SK-N-SH (cell line): ENCODE data around the gene ZC3H12C.

ENCODE experiments used
- CTCF ChIP-seq: fragments of 200-600 bp; sonication (generic); IDR thresholded peaks from 2 replicates; pipeline ENCODE4 v1.6.1; 2017; ENCODE audit warnings: antibody characterized with exemption, mild to moderate bottlenecking, moderate library complexity
- EZH2phosphoT487 ChIP-seq: fragments of 200-600 bp; sonication (generic); IDR thresholded peaks from 2 replicates; pipeline ENCODE4 v1.6.1; 2017; ENCODE audit warnings: low read depth, mixed run types, mild to moderate bottlenecking, antibody characterized with exemption, moderate library complexity, borderline replicate concordance
- GABPA ChIP-seq: IDR thresholded peaks from 2 replicates; pipeline ENCODE4 v1.4.0; 2012; ENCODE audit warnings: low read depth, mild to moderate bottlenecking
- POLR2AphosphoS5 ChIP-seq: IDR thresholded peaks from 2 replicates; pipeline ENCODE4 v1.6.1; 2012; ENCODE audit warnings: low read depth, low read length
- RFX5 ChIP-seq: IDR thresholded peaks from 2 replicates; pipeline ENCODE4 v1.6.1; 2012; ENCODE audit warnings: mild to moderate bottlenecking, improper control_type of control experiment, low read length
- TCF12 ChIP-seq: IDR thresholded peaks from 2 replicates; pipeline ENCODE4 v1.4.0; 2012
- USF1 ChIP-seq: IDR thresholded peaks from 2 replicates; pipeline ENCODE4 v1.4.0; 2012; ENCODE audit warnings: low read depth, borderline replicate concordance

- TF ChIP-seq TCF12 (no peak), CTCF (no peak), GABPA (no peak), POLR2AphosphoS5 (no peak), EZH2phosphoT487 (no peak), RFX5 (no peak), USF1 (no peak)
Observed at GRCh38 chr11:110165039-110165925, 72.1 kb downstream of the ZC3H12C start.
